HCT116 (cell line): Measurements from ENCODE around the gene LRRC4.

Source experiments
- POLR2A ChIP-seq: IDR thresholded peaks from 2 replicates; pipeline ENCODE4 v1.7.0; 2011; ENCODE audit warnings: borderline replicate concordance; ENCODE audit not compliant: insufficient read depth, insufficient read length; ENCODE audit errors: extremely low read depth
- POLR2AphosphoS5 ChIP-seq: IDR thresholded peaks from 2 replicates; pipeline ENCODE4 v1.6.1; 2011; ENCODE audit warnings: mild to moderate bottlenecking, low read depth, low read length, moderate library complexity
- SRF ChIP-seq: IDR thresholded peaks from 2 replicates; pipeline ENCODE4 v1.6.1; 2012; ENCODE audit warnings: low read depth
- TCF7L2 ChIP-seq: IDR thresholded peaks from 2 replicates; pipeline ENCODE4 v1.7.0; 2011; ENCODE audit warnings: borderline replicate concordance, inconsistent platforms; ENCODE audit not compliant: insufficient read depth, insufficient read length; ENCODE audit errors: extremely low read depth
- ZFX ChIP-seq: fragments of 450-650 bp; IDR thresholded peaks from 2 replicates; pipeline ENCODE4 v1.6.1; 2017
- TF ChIP-seq, protein P1 (sequence below), 3 experiments: fragments of 200-600 bp in 1 of 3; sonication (generic) in 1 of 3; IDR thresholded peaks in 2 of 3; conservative IDR thresholded peaks in 1 of 3; 2 replicates each; pipeline ENCODE4 v1.5.1; 2012 to 2017; ENCODE audit warnings: low read depth in 2 of 3, low read length in 2 of 3, antibody characterized with exemption in 1 of 3, borderline replicate concordance in 1 of 3, control low read depth in 1 of 3, mild to moderate bottlenecking in 1 of 3, mixed read lengths in 1 of 3, mixed run types in 1 of 3, moderate library complexity in 1 of 3; ENCODE audit not compliant: insufficient read depth in 1 of 3

DNA sequence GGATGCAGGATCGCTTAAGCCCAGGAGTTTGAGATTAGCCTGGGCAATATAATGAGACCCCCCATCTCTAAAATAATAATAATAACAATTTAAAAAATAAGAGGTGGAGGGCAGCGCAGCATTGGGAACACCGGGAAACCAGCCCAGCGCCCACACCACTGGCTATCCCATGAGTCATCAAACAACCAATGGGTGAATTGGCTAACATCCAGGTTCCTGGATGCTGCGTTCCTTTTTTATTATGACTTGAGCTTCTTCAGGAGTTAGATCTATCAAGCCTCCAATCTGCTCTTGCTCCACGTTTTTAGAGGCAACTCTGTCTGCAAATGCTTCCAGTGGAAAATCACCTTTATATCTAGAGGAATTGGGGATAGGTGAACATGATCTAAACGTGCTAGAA is 10.0 kb upstream of the LRRC4 start:
- TF ChIP-seq, protein P1, sequence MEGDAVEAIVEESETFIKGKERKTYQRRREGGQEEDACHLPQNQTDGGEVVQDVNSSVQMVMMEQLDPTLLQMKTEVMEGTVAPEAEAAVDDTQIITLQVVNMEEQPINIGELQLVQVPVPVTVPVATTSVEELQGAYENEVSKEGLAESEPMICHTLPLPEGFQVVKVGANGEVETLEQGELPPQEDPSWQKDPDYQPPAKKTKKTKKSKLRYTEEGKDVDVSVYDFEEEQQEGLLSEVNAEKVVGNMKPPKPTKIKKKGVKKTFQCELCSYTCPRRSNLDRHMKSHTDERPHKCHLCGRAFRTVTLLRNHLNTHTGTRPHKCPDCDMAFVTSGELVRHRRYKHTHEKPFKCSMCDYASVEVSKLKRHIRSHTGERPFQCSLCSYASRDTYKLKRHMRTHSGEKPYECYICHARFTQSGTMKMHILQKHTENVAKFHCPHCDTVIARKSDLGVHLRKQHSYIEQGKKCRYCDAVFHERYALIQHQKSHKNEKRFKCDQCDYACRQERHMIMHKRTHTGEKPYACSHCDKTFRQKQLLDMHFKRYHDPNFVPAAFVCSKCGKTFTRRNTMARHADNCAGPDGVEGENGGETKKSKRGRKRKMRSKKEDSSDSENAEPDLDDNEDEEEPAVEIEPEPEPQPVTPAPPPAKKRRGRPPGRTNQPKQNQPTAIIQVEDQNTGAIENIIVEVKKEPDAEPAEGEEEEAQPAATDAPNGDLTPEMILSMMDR (IDR thresholded peaks at IDR 0.05 in 2 of 3, conservative IDR thresholded peaks at IDR 0.05 in 1 of 3; ENCODE audit: borderline replicate concordance in 1 of 3, insufficient read depth in 1 of 3, low read depth in 2 of 3, low read length in 2 of 3), result no peak
- TF ChIP-seq POLR2AphosphoS5, result no peak
- TF ChIP-seq TCF7L2, result no peak
- no peak for TF ChIP-seq POLR2A
- no peak for TF ChIP-seq SRF
- no peak for TF ChIP-seq ZFX
